Tibial artery (tissue), 4 donors: Measurements from ENCODE around the gene AP1M1.

Experiments
- DNase-seq, 2 donors: peaks; one replicate each; pipeline ENCODE4 v3.0.0-alpha.2; 2019
- H3K27ac ChIP-seq, 2 donors: fragments of 200-600 bp; sonication (generic) in 1 of 2; 1 replicate in 1 of 2; 2 replicates in 1 of 2; pipeline ENCODE4 v1.5.1; 2018 to 2019; ENCODE audit warnings: mild to moderate bottlenecking in 1 of 2
- H3K27me3 ChIP-seq, 2 donors: fragments of 200-600 bp; sonication (generic) in 1 of 2; one replicate each; pipeline versions ENCODE4 v1.5.1 to v1.6.0; 2016 to 2019
- H3K36me3 ChIP-seq, 3 donors: fragments of 200-600 bp; sonication (generic) in 2 of 3; one replicate each; pipeline ENCODE4 v1.5.1; 2016 to 2019; ENCODE audit warnings: mild to moderate bottlenecking in 2 of 3
- H3K4me1 ChIP-seq, 4 donors: fragments of 200-600 bp; sonication (generic) in 2 of 4; 1 replicate in 3 of 4; 2 replicates in 1 of 4; pipeline ENCODE4 v1.5.1; 2016 to 2019
- H3K4me3 ChIP-seq, 2 donors: fragments of 200-600 bp; sonication (generic) in 1 of 2; 1 replicate in 1 of 2; 2 replicates in 1 of 2; pipeline ENCODE4 v1.5.1; 2018 to 2019; ENCODE audit warnings: mild to moderate bottlenecking in 2 of 2
- H3K9me3 ChIP-seq, 3 donors: fragments of 200-600 bp; sonication (generic) in 1 of 3; one replicate each; pipeline ENCODE4 v1.5.1; 2016 to 2019
- CTCF ChIP-seq, 2 experiments: fragments of 200-600 bp in 1 of 2; fragments of 450-650 bp in 1 of 2; IDR thresholded peaks; one replicate each; pipeline ENCODE4 v1.5.1; 2017 to 2019; ENCODE audit warnings: antibody characterized with exemption in 2 of 2, mild to moderate bottlenecking in 1 of 2, moderate library complexity in 1 of 2
- intact Hi-C: fragments of 100-400 bp; cut with DNase I; formaldehyde crosslinking; loops from one replicate; pipeline ENCODE4 v1.15.0; 2023; ENCODE audit warnings: low total_unique reads

Gene AP1M1

GRCh38 chr19:16260160-16260811 lies 62.6 kb downstream of the AP1M1 start:
- peak overlapping the region in 1 of 2 donors; percentile 27 for H3K27ac ChIP-seq
- intact Hi-C loops: no loop called here

GRCh38 chr19:16260812-16261161 lies 63.1 kb downstream of the AP1M1 start:
- Histone ChIP-seq H3K27me3 (no peaks in the 10 kb centered on the region), H3K27ac (no peak overlapping the region), H3K4me3 (no peak overlapping the region), H3K4me1 (peaks cover 0 to 19% (median 10%) of the 10 kb centered on the region in 4 donors), H3K9me3 (no peaks in the 10 kb centered on the region), H3K36me3 (no peaks in the 10 kb centered on the region)
- TF ChIP-seq CTCF (IDR thresholded peaks at IDR 0.05): no peak
- DNase-seq: no peak
- intact Hi-C loops: no loop called here

More at GRCh38 chr19:16260160-16260811, 62.6 kb downstream of the AP1M1 start:
- no peaks in the 10 kb centered on the region for H3K36me3 ChIP-seq
- H3K4me1 ChIP-seq: peaks cover 0 to 19% (median 10%) of the 10 kb centered on the region in 4 donors
- no peaks in the 10 kb centered on the region for H3K9me3 ChIP-seq
- no peak for TF ChIP-seq CTCF (IDR thresholded peaks at IDR 0.05)
- DNase-seq: no peak
- no peaks in the 10 kb centered on the region for H3K27me3 ChIP-seq
- H3K4me3 ChIP-seq: no peak overlapping the region

GRCh38 chr19:16261584-16262368 lies 64.1 kb downstream of the AP1M1 start:
- H3K4me3 ChIP-seq: no peak overlapping the region
- no peaks in the 10 kb centered on the region for H3K27me3 ChIP-seq
- peaks cover 0 to 19% (median 10%) of the 10 kb centered on the region in 4 donors for H3K4me1 ChIP-seq
- intact Hi-C loops: no loop called here
- no peaks in the 10 kb centered on the region for H3K36me3 ChIP-seq
- TF ChIP-seq CTCF (IDR thresholded peaks at IDR 0.05): no peak
- no peak for DNase-seq
- no peaks in the 10 kb centered on the region for H3K9me3 ChIP-seq
- no peak overlapping the region for H3K27ac ChIP-seq

- H3K9me3 ChIP-seq: no peaks in the 10 kb centered on the region
- intact Hi-C loops: no loop called here
- H3K4me1 ChIP-seq: peaks cover 0 to 19% (median 10%) of the 10 kb centered on the region in 4 donors
- TF ChIP-seq CTCF (IDR thresholded peaks at IDR 0.05): no peak
- no peak overlapping the region for H3K27ac ChIP-seq
- no peaks in the 10 kb centered on the region for H3K27me3 ChIP-seq
- no peak for DNase-seq
- H3K36me3 ChIP-seq: no peaks in the 10 kb centered on the region
- no peak overlapping the region for H3K4me3 ChIP-seq
Measured at GRCh38 chr19:16262618-16263017, 64.9 kb downstream of the AP1M1 start.

- H3K27ac ChIP-seq: no peak overlapping the region
- H3K9me3 ChIP-seq: no peaks in the 10 kb centered on the region
- DNase-seq: no peak
- no peak for TF ChIP-seq CTCF (IDR thresholded peaks at IDR 0.05)
- intact Hi-C loops: no loop called here
- H3K4me1 ChIP-seq: peaks cover 0 to 17% (median 8%) of the 10 kb centered on the region in 4 donors
- H3K4me3 ChIP-seq: no peak overlapping the region
- no peaks in the 10 kb centered on the region for H3K36me3 ChIP-seq
- H3K27me3 ChIP-seq: no peaks in the 10 kb centered on the region
Measured at GRCh38 chr19:16263141-16263761, 65.5 kb downstream of the AP1M1 start.
